Tibial nerve (tissue), 4 donors: ENCODE measurements around the gene UBE3D. TPM values are rescaled to one million over a fixed set of nuclear protein-coding genes. Genes with fewer than 3 reads are reported as not detected.

Experiments used
- DNase-seq, 2 donors: peaks; one replicate each; pipeline ENCODE4 v3.0.0-alpha.2; 2019; ENCODE audit warnings: low spot score in 2 of 2
- H3K27ac ChIP-seq, 4 donors: fragments of 200-600 bp; sonication (generic) in 3 of 4; one replicate each; pipeline ENCODE4 v1.5.1; 2017 to 2019; ENCODE audit warnings: mild to moderate bottlenecking in 1 of 4
- H3K27me3 ChIP-seq, 2 donors: fragments of 200-600 bp; sonication (generic) in 1 of 2; one replicate each; pipeline versions ENCODE4 v1.5.1 to v1.6.0; 2017 to 2019
- H3K36me3 ChIP-seq, 3 donors: fragments of 200-600 bp; sonication (generic); one replicate each; pipeline ENCODE4 v1.5.1; 2018 to 2019
- H3K4me1 ChIP-seq, 4 donors: fragments of 200-600 bp; sonication (generic) in 3 of 4; one replicate each; pipeline ENCODE4 v1.5.1; 2017 to 2019
- H3K4me3 ChIP-seq, 4 donors: fragments of 200-600 bp; sonication (generic) in 3 of 4; one replicate each; pipeline ENCODE4 v1.5.1; 2017 to 2019; ENCODE audit warnings: mild to moderate bottlenecking in 1 of 4, moderate library complexity in 1 of 4
- H3K9me3 ChIP-seq, 4 donors: fragments of 200-600 bp; sonication (generic) in 3 of 4; one replicate each; pipeline ENCODE4 v1.5.1; 2017 to 2019
- EP300 ChIP-seq, 2 donors: sonication (generic); formaldehyde crosslinking; IDR thresholded peaks; one replicate each; pipeline ENCODE4 v1.6.1; 2017; ENCODE audit warnings: antibody characterized with exemption in 2 of 2, mild to moderate bottlenecking in 1 of 2
- POLR2A ChIP-seq, 2 donors: fragments of 450-650 bp; IDR thresholded peaks; one replicate each; pipeline ENCODE4 v1.6.1; 2017; ENCODE audit warnings: antibody characterized with exemption in 2 of 2, mild to moderate bottlenecking in 2 of 2, moderate library complexity in 2 of 2
- WGBS, 2 donors: methylation state at CpG; one replicate each; pipeline ENCODE4 v1.1.5; 2018; 5-methylcytosine and 5-hydroxymethylcytosine counted together
- total RNA-seq, 4 donors: library from RNA; depleted of rRNA; stranded (reverse); fragments of >200 nt; gene quantifications; one replicate each; pipeline ENCODE4 v1.1.0, GENCODE V29; 2016
- TF ChIP-seq, protein P1 (sequence below), 5 experiments: fragments of 200-600 bp in 3 of 5; fragments of 450-650 bp in 2 of 5; sonication (generic) in 3 of 5; IDR thresholded peaks; one replicate each; pipeline ENCODE4 v1.5.1; 2016 to 2019; ENCODE audit warnings: antibody characterized with exemption in 5 of 5, mild to moderate bottlenecking in 3 of 5, moderate library complexity in 2 of 5

UBE3D gene
- total RNA-seq, 4 donors from 2014 or later, result 6.3 to 21.9 (median 18.3) TPM

DNA sequence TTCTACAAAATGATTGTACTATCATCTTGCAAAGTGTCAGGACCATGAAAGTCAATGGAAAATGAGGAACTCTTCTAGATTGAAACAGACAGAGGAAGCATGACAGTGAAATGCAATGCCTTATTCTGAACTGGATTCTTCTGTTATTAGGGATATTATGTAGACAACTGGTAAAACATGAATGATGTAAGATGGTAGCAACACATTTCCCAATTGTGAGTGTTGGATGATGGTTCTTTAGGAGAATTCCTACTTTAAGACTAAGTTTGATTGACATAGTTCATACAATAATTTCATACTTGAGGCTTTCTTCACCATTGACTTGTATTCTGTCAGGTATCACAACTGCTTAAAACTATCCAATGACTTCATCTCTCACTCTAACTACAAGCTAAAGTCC is 4.5 kb downstream of the UBE3D start:
- no peak for DNase-seq
- Histone ChIP-seq H3K4me3 (no peak overlapping the region), H3K9me3 (no peaks in the 10 kb centered on the region), H3K4me1 (peaks cover 0 to 20% (median 0%) of the 10 kb centered on the region in 4 donors), H3K27me3 (no peaks in the 10 kb centered on the region), H3K27ac (no peak overlapping the region), H3K36me3 (peaks cover 0 to 12% (median 0%) of the 10 kb centered on the region in 3 donors)
- no peak for TF ChIP-seq POLR2A (IDR thresholded peaks at IDR 0.05)
- TF ChIP-seq EP300 (IDR thresholded peaks at IDR 0.05), result no peak
- TF ChIP-seq, protein P1, sequence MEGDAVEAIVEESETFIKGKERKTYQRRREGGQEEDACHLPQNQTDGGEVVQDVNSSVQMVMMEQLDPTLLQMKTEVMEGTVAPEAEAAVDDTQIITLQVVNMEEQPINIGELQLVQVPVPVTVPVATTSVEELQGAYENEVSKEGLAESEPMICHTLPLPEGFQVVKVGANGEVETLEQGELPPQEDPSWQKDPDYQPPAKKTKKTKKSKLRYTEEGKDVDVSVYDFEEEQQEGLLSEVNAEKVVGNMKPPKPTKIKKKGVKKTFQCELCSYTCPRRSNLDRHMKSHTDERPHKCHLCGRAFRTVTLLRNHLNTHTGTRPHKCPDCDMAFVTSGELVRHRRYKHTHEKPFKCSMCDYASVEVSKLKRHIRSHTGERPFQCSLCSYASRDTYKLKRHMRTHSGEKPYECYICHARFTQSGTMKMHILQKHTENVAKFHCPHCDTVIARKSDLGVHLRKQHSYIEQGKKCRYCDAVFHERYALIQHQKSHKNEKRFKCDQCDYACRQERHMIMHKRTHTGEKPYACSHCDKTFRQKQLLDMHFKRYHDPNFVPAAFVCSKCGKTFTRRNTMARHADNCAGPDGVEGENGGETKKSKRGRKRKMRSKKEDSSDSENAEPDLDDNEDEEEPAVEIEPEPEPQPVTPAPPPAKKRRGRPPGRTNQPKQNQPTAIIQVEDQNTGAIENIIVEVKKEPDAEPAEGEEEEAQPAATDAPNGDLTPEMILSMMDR (IDR thresholded peaks at IDR 0.05), result no peak

DNA sequence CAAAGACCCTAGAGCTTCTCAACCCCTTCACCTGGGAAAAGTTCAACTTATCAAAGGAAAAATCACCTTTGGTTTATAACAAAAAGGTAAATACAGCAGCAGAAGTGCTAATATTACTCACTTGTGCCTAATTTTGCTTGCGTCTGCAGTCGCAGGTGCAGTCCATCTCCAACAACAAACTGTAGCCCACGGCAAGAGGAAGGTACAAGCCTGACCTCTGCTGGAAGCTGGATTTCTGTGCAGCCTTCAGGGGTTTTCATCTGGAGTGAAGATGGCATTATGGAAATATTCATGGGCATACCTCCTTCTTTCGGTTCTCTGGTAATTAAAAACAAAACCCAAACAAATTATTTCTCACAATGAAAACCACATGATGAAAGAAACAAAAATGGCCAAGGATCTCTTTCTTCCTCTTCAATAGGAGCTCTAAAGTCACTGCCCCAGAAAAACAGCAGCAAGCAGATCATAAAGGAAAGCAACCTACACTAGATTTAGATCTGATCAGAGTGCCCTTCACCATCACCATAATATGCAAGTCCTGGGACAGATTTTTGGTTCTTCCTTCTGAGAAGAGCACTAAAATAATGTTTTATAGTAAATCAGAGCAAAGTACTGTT is 7.8 kb downstream of the UBE3D start:
- Histone ChIP-seq H3K9me3 (no peaks in the 10 kb centered on the region), H3K4me3 (no peak overlapping the region), H3K4me1 (peaks cover 0 to 8% (median 0%) of the 10 kb centered on the region in 4 donors), H3K36me3 (peaks cover 0 to 15% (median 0%) of the 10 kb centered on the region in 3 donors), H3K27ac (no peak overlapping the region), H3K27me3 (no peaks in the 10 kb centered on the region)
- DNase-seq, result peak in 1 of 2 donors; percentile 18
- WGBS, 2 donors, result 24 to 29% methylated on average over 4 of the region's 4 CpGs
- no peak for TF ChIP-seq EP300 (IDR thresholded peaks at IDR 0.05)
- TF ChIP-seq, protein P1 (IDR thresholded peaks at IDR 0.05), result peak; percentile 22 to 56 (median 40)

DNA sequence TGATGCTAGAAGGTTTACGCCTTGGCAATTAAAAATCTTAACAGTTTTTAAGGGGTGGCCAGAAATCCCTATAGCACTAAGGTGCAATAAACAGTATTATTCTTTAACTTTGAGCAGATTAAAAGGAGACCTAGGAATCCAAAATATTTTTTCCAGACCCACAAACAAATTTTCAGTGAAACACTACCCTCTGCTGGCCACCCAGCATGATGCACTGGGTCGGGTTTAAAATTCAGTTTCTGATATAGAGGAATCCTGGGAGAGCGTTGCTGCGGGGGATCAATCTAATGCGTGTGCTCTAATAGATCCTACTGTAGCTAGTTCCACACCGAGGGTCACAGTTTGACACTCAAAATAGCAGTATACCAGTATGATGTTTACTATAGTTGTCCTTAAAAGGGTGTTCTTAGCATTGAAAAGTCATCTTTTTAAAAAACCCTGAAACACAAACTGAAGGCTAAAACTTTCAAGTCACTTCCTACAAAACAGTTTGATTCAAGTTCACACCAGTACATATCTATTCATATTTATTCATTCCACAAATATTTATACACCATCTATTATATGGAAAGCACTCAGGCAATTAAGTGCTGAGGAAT is 10.2 kb downstream of the UBE3D start:
- Histone ChIP-seq H3K9me3 (no peaks in the 10 kb centered on the region), H3K27me3 (no peaks in the 10 kb centered on the region), H3K27ac (no peak overlapping the region), H3K4me3 (no peak overlapping the region), H3K4me1 (peaks cover 0 to 8% (median 0%) of the 10 kb centered on the region in 4 donors), H3K36me3 (peaks cover 0 to 23% (median 0%) of the 10 kb centered on the region in 3 donors)
- 8 to 12% methylated on average over 6 of the region's 6 CpGs for WGBS, 2 donors
- peak in 1 of 2 donors; percentile 38 for DNase-seq
- no peak for TF ChIP-seq EP300 (IDR thresholded peaks at IDR 0.05)
- TF ChIP-seq, protein P1 (IDR thresholded peaks at IDR 0.05), result peak; percentile 69 to 81 (median 77)
- TF ChIP-seq POLR2A (IDR thresholded peaks at IDR 0.05), result no peak

DNA sequence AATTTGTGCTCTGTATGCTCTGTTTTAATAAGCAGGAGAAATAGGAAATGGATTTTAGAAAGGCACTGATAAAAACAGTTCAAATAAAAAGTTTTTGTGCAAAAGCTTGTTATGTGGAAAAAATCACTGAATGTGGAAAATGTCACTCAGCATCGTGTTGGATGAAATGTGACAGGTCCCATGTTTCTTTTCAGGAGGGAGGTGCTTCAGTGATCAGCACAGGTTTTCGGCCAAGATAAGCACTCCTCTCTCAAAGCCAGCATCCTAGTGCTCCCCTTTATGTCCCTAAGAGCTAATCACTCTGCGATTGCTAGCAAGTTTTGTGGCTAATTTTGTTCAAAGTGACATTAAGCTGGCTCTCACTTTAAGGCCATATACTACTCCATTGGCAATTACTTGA is 12.0 kb downstream of the UBE3D start:
- no peak for DNase-seq
- WGBS, 2 donors, result 80 to 87% methylated on average over 3 of the region's 3 CpGs
- H3K36me3 ChIP-seq, result peaks cover 0 to 23% (median 0%) of the 10 kb centered on the region in 3 donors
- H3K4me3 ChIP-seq, result no peak overlapping the region
- TF ChIP-seq EP300 (IDR thresholded peaks at IDR 0.05) (no peak), POLR2A (IDR thresholded peaks at IDR 0.05) (no peak)
- TF ChIP-seq, protein P1 (IDR thresholded peaks at IDR 0.05), result no peak
- no peaks in the 10 kb centered on the region for H3K9me3 ChIP-seq
- peaks cover 0 to 8% (median 0%) of the 10 kb centered on the region in 4 donors for H3K4me1 ChIP-seq
- H3K27ac ChIP-seq, result no peak overlapping the region
- H3K27me3 ChIP-seq, result no peaks in the 10 kb centered on the region
